HG03159 (cell line): ENCODE results near the gene RPS19.

Experiments used
- ATAC-seq: cut with Tn5 transposase; IDR thresholded peaks from one replicate; pipeline ENCODE4 v1.9.1; 2021; ENCODE audit warnings: mild to moderate bottlenecking, moderate library complexity; ENCODE audit not compliant: unreplicated experiment

Gene RPS19

GRCh38 chr19:41859618-41860418 lies at the start of gene RPS19:
Gene RPS19, plus strand, starts transcription at chr19:41860255. Its CDS starts 520 bp downstream, at chr19:41860775.
- peak; percentile 71 for ATAC-seq

GRCh38 chr19:41810301-41810700 lies 49.8 kb upstream of the RPS19 start:
- no peak for ATAC-seq

GRCh38 chr19:41811036-41811435 lies 49.0 kb upstream of the RPS19 start:
- ATAC-seq = no peak

- no peak for ATAC-seq
Measured at GRCh38 chr19:41811981-41812380, 48.1 kb upstream of the RPS19 start.

- ATAC-seq = no peak
Measured at GRCh38 chr19:41813911-41814310, 46.1 kb upstream of the RPS19 start.

- ATAC-seq = no peak
Measured at GRCh38 chr19:41815301-41815700, 44.8 kb upstream of the RPS19 start.

- no peak for ATAC-seq
Measured at GRCh38 chr19:41816761-41817160, 43.3 kb upstream of the RPS19 start.

- no peak for ATAC-seq
Measured at GRCh38 chr19:41821003-41821735, 38.9 kb upstream of the RPS19 start.

GRCh38 chr19:41837981-41838708 lies 21.9 kb upstream of the RPS19 start:
- ATAC-seq = no peak

- no peak for ATAC-seq
Measured at GRCh38 chr19:41839211-41839610, 20.8 kb upstream of the RPS19 start.

- ATAC-seq = no peak
Measured at GRCh38 chr19:41843371-41843770, 16.7 kb upstream of the RPS19 start.

- ATAC-seq = no peak
Measured at GRCh38 chr19:41844601-41845000, 15.5 kb upstream of the RPS19 start, which contains the start of gene LYPD4. Gene LYPD4, minus strand, starts transcription at chr19:41844683. Its CDS starts 5,398 bp downstream, at chr19:41839285.

- ATAC-seq = no peak
Measured at GRCh38 chr19:41845001-41845050, 15.2 kb upstream of the RPS19 start, which contains the start of gene DMRTC2. Gene DMRTC2, plus strand, starts transcription at chr19:41845042. Its CDS starts 2,387 bp downstream, at chr19:41847429.

- ATAC-seq = no peak
Measured at GRCh38 chr19:41845051-41845590, 14.9 kb upstream of the RPS19 start.

- no peak for ATAC-seq
Measured at GRCh38 chr19:41847351-41848105, 12.5 kb upstream of the RPS19 start.

- no peak for ATAC-seq
Measured at GRCh38 chr19:41848666-41849065, 11.4 kb upstream of the RPS19 start.

- no peak for ATAC-seq
Measured at GRCh38 chr19:41849067-41849466, 11.0 kb upstream of the RPS19 start.

GRCh38 chr19:41850381-41850780 lies 9.7 kb upstream of the RPS19 start:
- no peak for ATAC-seq

- no peak for ATAC-seq
Measured at GRCh38 chr19:41851456-41851855, 8.6 kb upstream of the RPS19 start.

- no peak for ATAC-seq
Measured at GRCh38 chr19:41853344-41853743, 6.7 kb upstream of the RPS19 start.

GRCh38 chr19:41853768-41854167 lies 6.3 kb upstream of the RPS19 start:
- no peak for ATAC-seq
